Activated CD8-positive, alpha-beta T cell treated with anti-CD3 and anti-CD28 coated beads for 36 hours (primary cell): ENCODE results near the gene VGLL3. TPM values are rescaled to one million over a fixed set of nuclear protein-coding genes. Genes with fewer than 3 reads are reported as not detected.

Experiments
- ATAC-seq: fragments of 200-7000 bp; cut with Tn5 transposase; one replicate; pipeline ENCODE4 v1.10.0; 2021; ENCODE audit warnings: mild to moderate bottlenecking, moderate library complexity
- CTCF ChIA-PET: fragments of 350-600 bp; sonication (Branson Sonifier 250); formaldehyde crosslinking; loops from one replicate; lab custom pipeline; 2021; ENCODE audit warnings: antibody characterized with exemption; lab: Charles Lee
- POLR2A ChIA-PET: fragments of 350-600 bp; sonication (Branson Sonifier 250); formaldehyde crosslinking; loops from one replicate; lab custom pipeline; 2021; ENCODE audit warnings: antibody characterized with exemption; lab: Charles Lee
- DNase-seq: peaks from one replicate; pipeline ENCODE4 v3.0.0-alpha.2; 2020
- H3K27ac Mint-ChIP-seq: one replicate; pipeline ENCODE4 v1.8.0; 2021; ENCODE audit warnings: mild to moderate bottlenecking, mixed read lengths
- H3K27me3 Mint-ChIP-seq: one replicate; pipeline ENCODE4 v1.8.0; 2021; ENCODE audit warnings: mixed read lengths
- H3K36me3 Mint-ChIP-seq: one replicate; pipeline ENCODE4 v1.8.0; 2021; ENCODE audit warnings: low read depth, mixed read lengths
- H3K4me1 Mint-ChIP-seq: one replicate; pipeline ENCODE4 v1.8.0; 2021; ENCODE audit warnings: low read depth, mixed read lengths
- H3K4me3 Mint-ChIP-seq: one replicate; pipeline ENCODE4 v1.8.0; 2021; ENCODE audit warnings: mild to moderate bottlenecking, moderate library complexity, mixed read lengths
- H3K9me3 Mint-ChIP-seq: one replicate; pipeline ENCODE4 v1.8.0; 2021; ENCODE audit warnings: mixed read lengths
- intact Hi-C: fragments of 100-400 bp; cut with micrococcal nuclease; formaldehyde crosslinking; loops from one replicate; pipeline ENCODE4 v1.10.0; 2022
- total RNA-seq, 2 experiments: library from RNA; stranded (reverse); gene quantifications; one replicate each; pipeline ENCODE4 v1.2.3, GENCODE V29; 2021
- TF ChIP-seq, protein P1 (sequence below): fragments of 200-600 bp; IDR thresholded peaks from one replicate; pipeline ENCODE4 v1.8.0; 2022; ENCODE audit warnings: antibody characterized with exemption, mild to moderate bottlenecking

Gene VGLL3
- total RNA-seq, 2 experiments from 2014 or later: not detected

DNA sequence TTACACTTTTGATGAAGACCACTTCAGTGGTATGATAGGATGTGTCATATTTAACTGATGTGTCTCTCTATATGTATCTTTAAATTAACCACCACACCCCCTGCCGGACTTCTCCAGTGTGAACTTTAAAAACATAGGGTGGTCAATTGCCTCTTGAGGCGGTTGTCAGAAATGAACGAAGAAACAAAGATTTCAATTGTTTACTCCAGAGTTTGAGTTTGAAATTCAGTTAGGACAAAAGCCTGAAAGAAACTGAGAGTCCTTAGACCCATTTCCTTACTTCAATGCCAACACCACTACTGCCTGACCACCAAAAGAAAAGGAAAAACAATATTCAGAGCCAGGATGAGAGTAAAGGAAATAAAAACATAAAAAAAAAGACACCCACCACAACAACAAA is 40.2 kb downstream of the VGLL3 start:
- DNase-seq (no peak), ATAC-seq (no peak)
- Mint-ChIP-seq H3K4me1 (no peaks in the 10 kb centered on the region), H3K27ac (no peak overlapping the region), H3K9me3 (no peaks in the 10 kb centered on the region), H3K36me3 (no peaks in the 10 kb centered on the region), H3K4me3 (no peak overlapping the region), H3K27me3 (no peaks in the 10 kb centered on the region)
- ChIA-PET CTCF (no interaction called here), POLR2A (no interaction called here)
- TF ChIP-seq, protein P1, sequence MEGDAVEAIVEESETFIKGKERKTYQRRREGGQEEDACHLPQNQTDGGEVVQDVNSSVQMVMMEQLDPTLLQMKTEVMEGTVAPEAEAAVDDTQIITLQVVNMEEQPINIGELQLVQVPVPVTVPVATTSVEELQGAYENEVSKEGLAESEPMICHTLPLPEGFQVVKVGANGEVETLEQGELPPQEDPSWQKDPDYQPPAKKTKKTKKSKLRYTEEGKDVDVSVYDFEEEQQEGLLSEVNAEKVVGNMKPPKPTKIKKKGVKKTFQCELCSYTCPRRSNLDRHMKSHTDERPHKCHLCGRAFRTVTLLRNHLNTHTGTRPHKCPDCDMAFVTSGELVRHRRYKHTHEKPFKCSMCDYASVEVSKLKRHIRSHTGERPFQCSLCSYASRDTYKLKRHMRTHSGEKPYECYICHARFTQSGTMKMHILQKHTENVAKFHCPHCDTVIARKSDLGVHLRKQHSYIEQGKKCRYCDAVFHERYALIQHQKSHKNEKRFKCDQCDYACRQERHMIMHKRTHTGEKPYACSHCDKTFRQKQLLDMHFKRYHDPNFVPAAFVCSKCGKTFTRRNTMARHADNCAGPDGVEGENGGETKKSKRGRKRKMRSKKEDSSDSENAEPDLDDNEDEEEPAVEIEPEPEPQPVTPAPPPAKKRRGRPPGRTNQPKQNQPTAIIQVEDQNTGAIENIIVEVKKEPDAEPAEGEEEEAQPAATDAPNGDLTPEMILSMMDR: no peak
- intact Hi-C loops: no loop called here

- ChIA-PET CTCF (no interaction called here), POLR2A (no interaction called here)
- Mint-ChIP-seq H3K27ac (no peak overlapping the region), H3K4me1 (no peaks in the 10 kb centered on the region), H3K4me3 (no peak overlapping the region), H3K9me3 (no peaks in the 10 kb centered on the region), H3K36me3 (no peaks in the 10 kb centered on the region), H3K27me3 (no peaks in the 10 kb centered on the region)
- DNase-seq: no peak
- ATAC-seq: no peak
- intact Hi-C loops: no loop called here
- TF ChIP-seq, protein P1: no peak
Measured at GRCh38 chr3:86949850-86950249, 41.1 kb downstream of the VGLL3 start.

GRCh38 chr3:86948822-86949221 is 42.1 kb downstream of the VGLL3 start:
- TF ChIP-seq, protein P1: no peak
- Mint-ChIP-seq H3K27ac (no peak overlapping the region), H3K4me1 (no peaks in the 10 kb centered on the region), H3K36me3 (no peaks in the 10 kb centered on the region), H3K4me3 (no peak overlapping the region), H3K9me3 (no peaks in the 10 kb centered on the region), H3K27me3 (no peaks in the 10 kb centered on the region)
- intact Hi-C loops: no loop called here
- CTCF ChIA-PET: no interaction called here
- no peak for ATAC-seq
- DNase-seq: no peak
- POLR2A ChIA-PET: no interaction called here

- no peaks in the 10 kb centered on the region for H3K4me1 Mint-ChIP-seq
- no peaks in the 10 kb centered on the region for H3K36me3 Mint-ChIP-seq
- ATAC-seq (no peak), DNase-seq (no peak)
- no peak overlapping the region for H3K27ac Mint-ChIP-seq
- intact Hi-C loops: no loop called here
- TF ChIP-seq, protein P1: no peak
- ChIA-PET CTCF (no interaction called here), POLR2A (no interaction called here)
- H3K9me3 Mint-ChIP-seq: peaks cover 1% of the 10 kb centered on the region
- no peak overlapping the region for H3K4me3 Mint-ChIP-seq
- no peaks in the 10 kb centered on the region for H3K27me3 Mint-ChIP-seq
Measured at GRCh38 chr3:86942206-86942605, 48.7 kb downstream of the VGLL3 start.

DNA sequence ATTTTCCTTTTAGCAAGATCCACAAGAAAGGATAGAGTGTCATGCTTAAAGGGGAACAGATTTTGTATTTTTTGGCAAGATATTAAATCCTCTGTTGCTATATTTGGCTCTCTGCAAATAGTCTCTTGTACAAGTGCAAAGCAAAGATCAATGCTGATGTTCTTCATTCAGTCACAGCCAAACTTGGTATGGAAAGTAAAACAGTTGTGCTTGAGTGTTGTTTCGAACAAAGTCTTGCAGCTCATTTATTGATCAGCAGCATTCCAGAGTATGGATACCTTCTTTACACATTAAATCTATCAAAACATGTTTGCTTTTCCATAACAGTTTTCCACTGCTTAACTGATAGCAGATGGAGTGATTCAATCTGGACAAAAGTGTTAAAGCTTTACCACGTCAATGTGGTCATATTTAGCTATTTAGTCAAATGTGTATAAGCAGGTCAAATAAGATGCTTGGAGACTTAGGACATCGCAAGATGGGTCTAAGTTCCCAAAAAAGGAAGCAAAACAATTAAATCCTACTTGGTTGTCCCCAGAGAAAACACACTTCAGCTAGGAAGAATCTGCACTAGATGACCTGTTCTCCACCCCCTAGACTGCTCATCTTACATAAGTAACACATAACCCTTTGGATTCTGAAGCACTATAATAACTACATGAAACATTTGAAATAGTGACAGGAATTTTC is 52.4 kb downstream of the VGLL3 start:
- intact Hi-C loops: no loop called here

More for the DNA sequence above, 52.4 kb downstream of the VGLL3 start:
- no peaks in the 10 kb centered on the region for H3K27me3 Mint-ChIP-seq
- CTCF ChIA-PET: interaction anchor here (0.5 kb wide), 1 partner anchor 22 kb away, joined by 4 read pairs; no protein-coding TSS in a partner anchor
- H3K27ac Mint-ChIP-seq: no peak overlapping the region
- no peak for ATAC-seq
- no peaks in the 10 kb centered on the region for H3K36me3 Mint-ChIP-seq
- no peaks in the 10 kb centered on the region for H3K4me1 Mint-ChIP-seq
- H3K9me3 Mint-ChIP-seq: peaks cover 2% of the 10 kb centered on the region
- TF ChIP-seq, protein P1: no peak
- H3K4me3 Mint-ChIP-seq: no peak overlapping the region
- no peak for DNase-seq
- POLR2A ChIA-PET: no interaction called here
